22Rv1 (cell line): Measurements from ENCODE around the gene NRXN3.

Experiments used
- H3K27ac ChIP-seq: fragments of 450-650 bp; 2 replicates; pipeline ENCODE4 v1.5.1; 2017
- CTCF ChIP-seq: fragments of 450-650 bp; IDR thresholded peaks from 2 replicates; pipeline ENCODE4 v1.5.1; 2017; ENCODE audit warnings: mild to moderate bottlenecking
- ZFX ChIP-seq: fragments of 450-650 bp; IDR thresholded peaks from 2 replicates; pipeline ENCODE4 v1.6.1; 2017; ENCODE audit warnings: antibody characterized with exemption, borderline replicate concordance

Gene NRXN3

GRCh38 chr14:78950649-78951048, 780.5 kb downstream of the NRXN3 start:
- TF ChIP-seq ZFX (no peak), CTCF (no peak)
- H3K27ac ChIP-seq = no peak overlapping the region

- TF ChIP-seq ZFX (no peak), CTCF (no peak)
- H3K27ac ChIP-seq = no peak overlapping the region
Observed at GRCh38 chr14:78951602-78952001, 781.4 kb downstream of the NRXN3 start.

- no peak for TF ChIP-seq ZFX
- TF ChIP-seq CTCF = peak; percentile 92
Observed at GRCh38 chr14:78959674-78960264, 789.6 kb downstream of the NRXN3 start.

GRCh38 chr14:78967111-78967809, 797.1 kb downstream of the NRXN3 start:
- H3K27ac ChIP-seq = no peak overlapping the region
- TF ChIP-seq CTCF (no peak), ZFX (no peak)

More at GRCh38 chr14:78959674-78960264, 789.6 kb downstream of the NRXN3 start:
- H3K27ac ChIP-seq = no peak overlapping the region

- no peak overlapping the region for H3K27ac ChIP-seq
- TF ChIP-seq CTCF (no peak), ZFX (no peak)
Observed at GRCh38 chr14:78968265-78968664, 798.1 kb downstream of the NRXN3 start.

GRCh38 chr14:78970677-78971076, 800.5 kb downstream of the NRXN3 start:
- H3K27ac ChIP-seq = no peak overlapping the region
- TF ChIP-seq ZFX = no peak
- TF ChIP-seq CTCF = no peak

- no peak overlapping the region for H3K27ac ChIP-seq
- TF ChIP-seq CTCF = no peak
Observed at GRCh38 chr14:78972440-78972839, 802.3 kb downstream of the NRXN3 start.
